Suprapubic skin (tissue), 4 donors: ENCODE measurements around the gene CFAP20DC. TPM values are rescaled to one million over a fixed set of nuclear protein-coding genes. Genes with fewer than 3 reads are reported as not detected.
"Not testable (repeated sequence)": the region's sequence is repeated elsewhere in the genome, so short reads cannot be mapped to it uniquely, and the experiment has no call there.

Experiments used
- DNase-seq, 2 donors: peaks; one replicate each; pipeline ENCODE4 v3.0.0-alpha.2; 2019; ENCODE audit warnings: low spot score in 2 of 2
- H3K27ac ChIP-seq: fragments of 200-600 bp; sonication (generic); one replicate; pipeline ENCODE4 v1.5.1; 2019
- H3K27me3 ChIP-seq: fragments of 200-600 bp; sonication (generic); one replicate; pipeline ENCODE4 v1.5.1; 2019
- H3K36me3 ChIP-seq: fragments of 200-600 bp; sonication (generic); one replicate; pipeline ENCODE4 v1.5.1; 2019
- H3K4me1 ChIP-seq: fragments of 200-600 bp; sonication (generic); one replicate; pipeline ENCODE4 v1.5.1; 2019
- H3K4me3 ChIP-seq: fragments of 200-600 bp; sonication (generic); one replicate; pipeline ENCODE4 v1.5.1; 2019; ENCODE audit warnings: mild to moderate bottlenecking
- H3K9me3 ChIP-seq: fragments of 200-600 bp; sonication (generic); one replicate; pipeline ENCODE4 v1.5.1; 2019
- EP300 ChIP-seq: sonication (generic); formaldehyde crosslinking; IDR thresholded peaks from one replicate; pipeline ENCODE4 v1.6.1; 2017; ENCODE audit warnings: antibody characterized with exemption
- POLR2A ChIP-seq, 2 donors: fragments of 450-650 bp; IDR thresholded peaks; one replicate each; pipeline ENCODE4 v1.6.1; 2017; ENCODE audit warnings: antibody characterized with exemption in 2 of 2, mild to moderate bottlenecking in 2 of 2, moderate library complexity in 2 of 2
- POLR2AphosphoS5 ChIP-seq, 3 donors: sonication (generic); formaldehyde crosslinking; IDR thresholded peaks; one replicate each; pipeline ENCODE4 v1.6.1; 2017; ENCODE audit warnings: antibody characterized with exemption in 3 of 3
- WGBS: methylation state at CpG from one replicate; pipeline ENCODE4 v1.1.5; 2018; 5-methylcytosine and 5-hydroxymethylcytosine counted together
- total RNA-seq, 4 donors: library from RNA; depleted of rRNA; stranded (reverse); fragments of >200 nt; gene quantifications; one replicate each; pipeline ENCODE4 v1.1.0, GENCODE V29; 2016
- TF ChIP-seq, protein P1 (sequence below), 2 donors: fragments of 200-600 bp in 1 of 2; fragments of 450-650 bp in 1 of 2; sonication (generic) in 1 of 2; IDR thresholded peaks; one replicate each; pipeline ENCODE4 v1.5.1; 2016 to 2019; ENCODE audit warnings: antibody characterized with exemption in 2 of 2, mild to moderate bottlenecking in 1 of 2, moderate library complexity in 1 of 2

Gene CFAP20DC
- total RNA-seq, 4 donors from 2014 or later: 0.53 to 2.3 (median 0.94) TPM

DNA sequence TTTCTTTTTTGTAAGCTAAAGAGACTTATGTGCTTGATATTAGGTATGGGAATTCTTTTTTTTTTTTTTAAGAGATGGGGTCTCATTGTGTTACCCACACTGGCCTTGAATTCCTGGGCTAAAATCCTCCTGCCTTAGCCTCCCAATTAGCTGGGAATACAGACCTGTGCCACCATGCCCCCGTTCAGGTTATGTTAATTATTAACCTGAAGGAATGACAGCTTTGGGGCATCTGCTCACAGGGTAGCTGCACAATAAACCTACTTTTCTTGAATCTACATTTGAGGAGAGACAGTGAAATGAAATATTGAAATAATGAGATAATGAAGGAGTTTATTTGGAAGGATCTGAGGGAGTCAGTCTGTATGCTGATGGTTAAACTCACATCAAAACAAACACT, 225.0 kb downstream of the CFAP20DC start:
- no peaks in the 10 kb centered on the region for H3K4me1 ChIP-seq
- no peak for DNase-seq
- no peaks in the 10 kb centered on the region for H3K27me3 ChIP-seq
- no peaks in the 10 kb centered on the region for H3K36me3 ChIP-seq
- no peak overlapping the region for H3K4me3 ChIP-seq
- no peak overlapping the region for H3K27ac ChIP-seq
- TF ChIP-seq, protein P1, sequence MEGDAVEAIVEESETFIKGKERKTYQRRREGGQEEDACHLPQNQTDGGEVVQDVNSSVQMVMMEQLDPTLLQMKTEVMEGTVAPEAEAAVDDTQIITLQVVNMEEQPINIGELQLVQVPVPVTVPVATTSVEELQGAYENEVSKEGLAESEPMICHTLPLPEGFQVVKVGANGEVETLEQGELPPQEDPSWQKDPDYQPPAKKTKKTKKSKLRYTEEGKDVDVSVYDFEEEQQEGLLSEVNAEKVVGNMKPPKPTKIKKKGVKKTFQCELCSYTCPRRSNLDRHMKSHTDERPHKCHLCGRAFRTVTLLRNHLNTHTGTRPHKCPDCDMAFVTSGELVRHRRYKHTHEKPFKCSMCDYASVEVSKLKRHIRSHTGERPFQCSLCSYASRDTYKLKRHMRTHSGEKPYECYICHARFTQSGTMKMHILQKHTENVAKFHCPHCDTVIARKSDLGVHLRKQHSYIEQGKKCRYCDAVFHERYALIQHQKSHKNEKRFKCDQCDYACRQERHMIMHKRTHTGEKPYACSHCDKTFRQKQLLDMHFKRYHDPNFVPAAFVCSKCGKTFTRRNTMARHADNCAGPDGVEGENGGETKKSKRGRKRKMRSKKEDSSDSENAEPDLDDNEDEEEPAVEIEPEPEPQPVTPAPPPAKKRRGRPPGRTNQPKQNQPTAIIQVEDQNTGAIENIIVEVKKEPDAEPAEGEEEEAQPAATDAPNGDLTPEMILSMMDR (IDR thresholded peaks at IDR 0.05): no peak
- TF ChIP-seq POLR2AphosphoS5 (IDR thresholded peaks at IDR 0.05) (no peak), POLR2A (IDR thresholded peaks at IDR 0.05) (no peak), EP300 (no peak)
- H3K9me3 ChIP-seq: no peaks in the 10 kb centered on the region
- WGBS: 82% methylated on average over 1 of the region's 1 CpG

DNA sequence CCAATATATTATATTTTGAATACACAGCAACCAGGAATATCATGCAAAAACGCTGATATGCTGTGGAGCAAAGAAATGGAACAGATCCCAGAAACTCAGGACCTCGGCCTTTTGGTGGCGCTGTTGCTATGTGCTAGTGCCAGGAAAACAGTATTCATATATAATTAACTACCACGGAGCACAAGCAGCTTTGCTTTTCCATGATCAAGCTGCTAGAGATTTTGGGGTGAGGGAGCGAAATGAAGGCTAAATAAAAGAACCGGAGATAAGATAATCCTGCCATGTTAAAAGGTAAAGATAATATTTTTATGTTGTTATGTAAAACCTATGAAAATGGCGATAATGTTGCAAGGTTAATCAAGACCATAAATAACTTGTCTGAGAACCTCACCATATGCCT, 225.5 kb downstream of the CFAP20DC start:
- Histone ChIP-seq H3K4me1 (no peaks in the 10 kb centered on the region), H3K27ac (no peak overlapping the region), H3K4me3 (no peak overlapping the region), H3K9me3 (no peaks in the 10 kb centered on the region), H3K36me3 (no peaks in the 10 kb centered on the region), H3K27me3 (no peaks in the 10 kb centered on the region)
- WGBS: 28% methylated on average over 7 of the region's 7 CpGs
- TF ChIP-seq, protein P1 (IDR thresholded peaks at IDR 0.05): peak in 1 of 2 donors; percentile 22
- no peak for TF ChIP-seq POLR2AphosphoS5 (IDR thresholded peaks at IDR 0.05)
- no peak for TF ChIP-seq POLR2A (IDR thresholded peaks at IDR 0.05)
- TF ChIP-seq EP300: no peak
- no peak for DNase-seq

DNA sequence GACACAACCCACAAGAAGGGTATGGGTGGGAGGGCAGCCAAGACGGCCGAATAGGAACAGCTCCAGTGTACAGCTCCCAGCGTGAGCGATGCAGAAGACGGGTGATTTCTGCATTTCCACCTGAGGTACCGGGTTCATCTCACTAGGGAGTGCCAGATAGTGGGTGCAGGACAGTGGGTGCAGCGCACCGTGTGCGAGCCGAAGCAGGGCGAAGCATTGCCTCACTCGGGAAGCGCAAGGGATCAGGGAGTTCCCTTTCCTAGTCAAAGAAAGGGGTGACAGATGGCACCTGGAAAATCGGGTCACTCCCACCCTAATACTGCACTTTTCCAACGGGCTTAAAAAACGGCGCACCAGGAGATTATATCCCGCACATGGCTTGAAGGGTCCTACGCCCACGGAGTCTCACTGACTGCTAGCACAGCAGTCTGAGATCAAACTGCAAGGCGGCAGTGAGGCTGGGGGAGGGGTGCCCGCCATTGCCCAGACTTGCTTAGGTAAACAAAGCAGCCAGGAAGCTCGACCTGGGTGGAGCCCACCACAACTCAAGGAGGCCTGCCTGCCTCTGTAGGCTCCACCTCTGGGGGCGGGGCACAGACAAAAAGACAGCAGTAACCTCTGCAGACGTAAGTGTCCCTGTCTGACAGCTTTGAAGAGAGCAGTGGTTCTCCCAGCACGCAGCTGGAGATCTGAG, 243.1 kb downstream of the CFAP20DC start:
- H3K36me3 ChIP-seq, H3K9me3 ChIP-seq, H3K4me1 ChIP-seq, H3K27ac ChIP-seq, DNase-seq, H3K4me3 ChIP-seq, H3K27me3 ChIP-seq: not testable (repeated sequence)
- 93% methylated on average over 17 of the region's 26 CpGs for WGBS

DNA sequence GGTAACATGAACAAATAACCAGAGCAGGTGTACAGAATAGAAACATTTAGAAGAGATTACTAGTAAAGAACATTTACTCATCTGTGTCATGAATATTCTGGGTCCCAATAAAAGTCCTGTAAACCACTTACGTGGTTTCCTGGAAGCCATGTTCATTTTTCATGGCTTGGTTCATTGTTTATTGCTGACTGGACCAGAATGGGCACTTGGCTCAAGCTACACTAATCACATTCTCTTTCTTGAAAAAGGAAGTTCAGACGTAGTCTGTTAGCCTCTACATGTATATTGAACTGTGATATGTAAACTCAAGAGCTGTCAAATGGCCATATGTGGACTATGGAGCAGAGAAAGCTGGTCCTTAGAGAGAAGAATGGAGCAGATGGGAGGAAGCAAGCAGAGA, 244.9 kb downstream of the CFAP20DC start:
- no peak overlapping the region for H3K27ac ChIP-seq
- no peaks in the 10 kb centered on the region for H3K27me3 ChIP-seq
- no peak overlapping the region for H3K4me3 ChIP-seq
- H3K9me3 ChIP-seq: no peaks in the 10 kb centered on the region
- no peaks in the 10 kb centered on the region for H3K4me1 ChIP-seq
- TF ChIP-seq POLR2AphosphoS5 (IDR thresholded peaks at IDR 0.05) (no peak), POLR2A (IDR thresholded peaks at IDR 0.05) (no peak), EP300 (no peak)
- TF ChIP-seq, protein P1 (IDR thresholded peaks at IDR 0.05): no peak
- H3K36me3 ChIP-seq: no peaks in the 10 kb centered on the region
- 85% methylated on average over 2 of the region's 2 CpGs for WGBS
- no peak for DNase-seq

DNA sequence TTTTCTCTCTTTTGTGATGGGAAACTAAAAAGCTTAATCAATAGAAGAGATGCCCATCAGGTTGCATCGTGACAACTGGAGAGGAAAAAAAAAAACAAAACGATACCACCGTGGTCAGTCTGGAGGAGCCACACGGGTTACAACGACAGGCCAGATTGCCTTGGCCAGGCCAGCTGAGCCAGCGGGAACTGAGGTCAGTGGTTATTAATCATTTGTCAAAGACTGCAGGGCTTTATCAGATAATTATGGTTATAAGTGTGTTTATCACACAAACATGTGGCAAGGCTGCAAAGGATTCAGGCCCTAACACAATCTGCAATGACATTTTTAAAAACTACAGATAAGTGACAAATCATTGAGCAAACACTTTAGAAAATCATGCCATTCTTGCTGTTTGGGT, 248.3 kb downstream of the CFAP20DC start:
- WGBS: 63% methylated on average over 6 of the region's 6 CpGs
- no peak overlapping the region for H3K4me3 ChIP-seq
- TF ChIP-seq POLR2A (IDR thresholded peaks at IDR 0.05) (no peak), POLR2AphosphoS5 (IDR thresholded peaks at IDR 0.05) (no peak), EP300 (no peak)
- TF ChIP-seq, protein P1 (IDR thresholded peaks at IDR 0.05): no peak

DNA sequence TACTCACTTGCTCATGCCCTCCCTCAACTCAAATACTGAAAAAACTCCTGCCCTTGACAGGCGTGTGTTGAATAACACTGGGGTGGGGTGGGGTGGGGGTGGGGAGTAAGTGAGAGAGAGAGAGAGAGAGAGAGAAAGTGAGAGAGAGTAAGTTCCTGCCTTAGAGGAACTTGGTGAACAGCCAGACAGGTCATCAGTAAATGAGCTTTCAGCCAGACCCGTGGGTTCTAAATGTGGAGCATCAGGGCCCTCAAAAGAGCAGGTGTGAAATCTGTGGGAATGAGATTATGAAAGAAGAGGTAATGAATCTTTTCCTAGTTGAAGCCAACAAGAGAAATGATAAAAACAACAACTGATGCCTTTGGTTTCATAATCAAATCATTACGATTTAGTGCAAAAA, 248.9 kb downstream of the CFAP20DC start:
- H3K27ac ChIP-seq: no peak overlapping the region
- H3K27me3 ChIP-seq: no peaks in the 10 kb centered on the region
- no peak overlapping the region for H3K4me3 ChIP-seq
- TF ChIP-seq POLR2AphosphoS5 (IDR thresholded peaks at IDR 0.05): no peak
- TF ChIP-seq POLR2A (IDR thresholded peaks at IDR 0.05): no peak
- no peak for TF ChIP-seq EP300
- TF ChIP-seq, protein P1 (IDR thresholded peaks at IDR 0.05): no peak
- 44% methylated on average over 3 of the region's 3 CpGs for WGBS
- H3K4me1 ChIP-seq: no peaks in the 10 kb centered on the region
- no peaks in the 10 kb centered on the region for H3K9me3 ChIP-seq
- no peak for DNase-seq
- H3K36me3 ChIP-seq: no peaks in the 10 kb centered on the region

More for the DNA sequence above, 248.3 kb downstream of the CFAP20DC start:
- Histone ChIP-seq H3K9me3 (no peaks in the 10 kb centered on the region), H3K27ac (no peak overlapping the region), H3K27me3 (no peaks in the 10 kb centered on the region), H3K4me1 (no peaks in the 10 kb centered on the region), H3K36me3 (no peaks in the 10 kb centered on the region)
- DNase-seq: no peak
